ENCODE measurements around the gene HNRNPU. TPM values are rescaled to one million over a fixed set of nuclear protein-coding genes. Genes with fewer than 3 reads are reported as not detected.
A peak's percentile ranks its signal among the peaks of the same experiment; 100 is the strongest.

Gene HNRNPU
- polyA plus RNA-seq, 3 donors, result 71.5 to 197 (median 143) TPM

GRCh38 chr1:244858357-244858756 is 6.0 kb downstream of the HNRNPU start:
- Histone ChIP-seq H3K27me3 (ENCODE audit: control insufficient read depth in 2 of 2, insufficient read depth in 2 of 2, low read length in 2 of 2) (no peaks in the 10 kb centered on the region), H3K27ac (ENCODE audit: low read depth in 1 of 2, low read length in 2 of 2) (no peak overlapping the region), H3K36me3 (replicated peaks in 1 of 2; ENCODE audit: control insufficient read depth in 1 of 2, insufficient read depth in 2 of 2, low read length in 2 of 2) (peaks cover 75 to 82% of the 10 kb centered on the region in 2 donors), H4K20me1 (ENCODE audit: insufficient read depth, low read length) (peaks cover 95% of the 10 kb centered on the region), H2AFZ (ENCODE audit: insufficient read depth, low read depth, low read length, poor library complexity, severe bottlenecking) (no peak overlapping the region), H3K79me2 (ENCODE audit: insufficient read depth, low read length) (peaks cover 94% of the 10 kb centered on the region), H3K9ac (ENCODE audit: insufficient read depth, low read length, poor library complexity, severe bottlenecking) (no peak overlapping the region), H3K4me1 (ENCODE audit: control insufficient read depth in 1 of 2, insufficient read depth in 2 of 2, low read length in 2 of 2) (peaks cover 59 to 71% of the 10 kb centered on the region in 2 donors), H3K9me3 (replicated peaks in 1 of 2; ENCODE audit: control insufficient read depth in 1 of 2, insufficient read depth in 1 of 2, low read length in 2 of 2) (no peaks in the 10 kb centered on the region), H3K4me2 (replicated peaks; ENCODE audit: extremely low read depth, low read length, poor library complexity, severe bottlenecking) (no peak overlapping the region), H3K4me3 (replicated peaks in 1 of 3; ENCODE audit: low read depth in 2 of 3, low read length in 3 of 3) (no peak overlapping the region)
- Mint-ChIP-seq H3K4me1 (peaks cover 71% of the 10 kb centered on the region), H3K27ac (peak overlapping the region in 1 of 7 donors; percentile 48), H3K36me3 (peaks cover 83 to 88% of the 10 kb centered on the region in 2 donors), H3K27me3 (ENCODE audit: low read depth in 3 of 3) (peaks cover 0 to 3% (median 0%) of the 10 kb centered on the region in 3 donors), H3K9me3 (no peaks in the 10 kb centered on the region), H3K4me3 (no peak overlapping the region)
- intact Hi-C loops (cut with micrococcal nuclease), result no loop called here
- no peak for DNase-seq
- no CpG with 5 or more reads among the region's 1 CpG for WGBS (ENCODE audit: insufficient coverage)
- no peak for TF ChIP-seq CTCF (IDR thresholded peaks at IDR 0.05)

GRCh38 chr1:244857761-244858160 is 6.6 kb downstream of the HNRNPU start:
- no peak for DNase-seq
- Mint-ChIP-seq H3K4me1 (peaks cover 71% of the 10 kb centered on the region), H3K9me3 (no peaks in the 10 kb centered on the region), H3K27ac (peak overlapping the region in 2 of 7 donors; percentile 37 to 88), H3K27me3 (ENCODE audit: low read depth in 3 of 3) (peaks cover 0 to 3% (median 0%) of the 10 kb centered on the region in 3 donors), H3K36me3 (peaks cover 84 to 92% of the 10 kb centered on the region in 2 donors), H3K4me3 (no peak overlapping the region)
- no peak overlapping the region for H2AFZ ChIP-seq (ENCODE audit: insufficient read depth, low read depth, low read length, poor library complexity, severe bottlenecking)
- peaks cover 99% of the 10 kb centered on the region for H4K20me1 ChIP-seq (ENCODE audit: insufficient read depth, low read length)
- peaks cover 59 to 75% of the 10 kb centered on the region in 2 donors for H3K4me1 ChIP-seq (ENCODE audit: control insufficient read depth in 1 of 2, insufficient read depth in 2 of 2, low read length in 2 of 2)
- no peak overlapping the region for H3K27ac ChIP-seq (ENCODE audit: low read depth in 1 of 2, low read length in 2 of 2)
- no peak overlapping the region for H3K4me2 ChIP-seq (replicated peaks; ENCODE audit: extremely low read depth, low read length, poor library complexity, severe bottlenecking)
- no CpG with 5 or more reads among the region's 3 CpGs for WGBS (ENCODE audit: insufficient coverage)
- H3K9me3 ChIP-seq (replicated peaks in 1 of 2; ENCODE audit: control insufficient read depth in 1 of 2, insufficient read depth in 1 of 2, low read length in 2 of 2), result no peaks in the 10 kb centered on the region
- H3K36me3 ChIP-seq (replicated peaks in 1 of 2; ENCODE audit: control insufficient read depth in 1 of 2, insufficient read depth in 2 of 2, low read length in 2 of 2), result peaks cover 80 to 88% of the 10 kb centered on the region in 2 donors
- peaks cover 94% of the 10 kb centered on the region for H3K79me2 ChIP-seq (ENCODE audit: insufficient read depth, low read length)
- no peak overlapping the region for H3K4me3 ChIP-seq (replicated peaks in 1 of 3; ENCODE audit: low read depth in 2 of 3, low read length in 3 of 3)
- intact Hi-C loops (cut with micrococcal nuclease), result no loop called here
- no peak overlapping the region for H3K9ac ChIP-seq (ENCODE audit: insufficient read depth, low read length, poor library complexity, severe bottlenecking)
- TF ChIP-seq CTCF (IDR thresholded peaks at IDR 0.05), result no peak
- H3K27me3 ChIP-seq (ENCODE audit: control insufficient read depth in 2 of 2, insufficient read depth in 2 of 2, low read length in 2 of 2), result no peaks in the 10 kb centered on the region

Data from CD14-positive monocyte (primary cell).